Thymus (tissue), 11 donors: ENCODE results near the gene NKX6-2. TPM values are rescaled to one million over a fixed set of nuclear protein-coding genes. Genes with fewer than 3 reads are reported as not detected.
"Not testable (repeated sequence)": the region's sequence is repeated elsewhere in the genome, so short reads cannot be mapped to it uniquely, and the experiment has no call there.

ENCODE experiments used
- DNase-seq, 9 donors: peaks; one replicate each; pipeline ENCODE4 v3.0.0-alpha.2; 2013; ENCODE audit warnings: low spot score in 9 of 9, low read depth in 6 of 9, missing footprints in 1 of 9
- H3K27ac ChIP-seq, 2 donors: one replicate each; pipeline ENCODE4 v1.5.1; 2013; ENCODE audit warnings: control low read depth in 1 of 2, low read depth in 1 of 2, low read length in 1 of 2, mild to moderate bottlenecking in 1 of 2, moderate library complexity in 1 of 2
- H3K27me3 ChIP-seq, 2 donors: one replicate each; pipeline ENCODE4 v1.5.1; 2013; ENCODE audit warnings: low read length in 1 of 2; ENCODE audit not compliant: control insufficient read depth in 2 of 2, insufficient read depth in 1 of 2
- H3K36me3 ChIP-seq, 2 donors: one replicate each; pipeline ENCODE4 v1.5.1; 2013; ENCODE audit warnings: low read length in 1 of 2, mild to moderate bottlenecking in 1 of 2, moderate library complexity in 1 of 2; ENCODE audit not compliant: control insufficient read depth in 2 of 2, insufficient read depth in 2 of 2
- H3K4me1 ChIP-seq, 2 donors: one replicate each; pipeline ENCODE4 v1.5.1; 2013; ENCODE audit warnings: low read length in 2 of 2; ENCODE audit not compliant: control insufficient read depth in 2 of 2, insufficient read depth in 2 of 2
- H3K4me3 ChIP-seq, 2 donors: one replicate each; pipeline ENCODE4 v1.5.1; 2013; ENCODE audit warnings: low read length in 2 of 2, control low read depth in 1 of 2, mild to moderate bottlenecking in 1 of 2
- H3K9me3 ChIP-seq, 2 donors: one replicate each; pipeline ENCODE4 v1.5.1; 2013; ENCODE audit warnings: low read length in 1 of 2, mild to moderate bottlenecking in 1 of 2; ENCODE audit not compliant: control insufficient read depth in 2 of 2, insufficient read depth in 1 of 2
- WGBS: extraction: QIAGEN DNeasy Blood & Tissue Kit; methylation state at CpG from one replicate; pipeline ENCODE4 v1.1.7; 2013; 5-methylcytosine and 5-hydroxymethylcytosine counted together
- polyA plus RNA-seq: library from polyadenylated mRNA; stranded (reverse); fragments of 200-250 nt; gene quantifications from one replicate; pipeline ENCODE4 v1.2.3, GENCODE V29; 2013
- total RNA-seq: library from RNA; stranded (reverse); fragments of 120-200 nt; gene quantifications from one replicate; pipeline ENCODE4 v1.2.4, GENCODE V29; 2013
- donor health status: healthy.

NKX6-2 gene
- total and polyA plus RNA-seq, 2 donors: 0.09 to 0.16 TPM

GRCh38 chr10:132802694-132803320 lies 16.9 kb upstream of the NKX6-2 start:
- no peak for DNase-seq
- no peak overlapping the region for H3K4me3 ChIP-seq
- 83% methylated on average over 16 of the region's 16 CpGs for WGBS
- H3K27me3 ChIP-seq: peaks cover 0 to 4% of the 10 kb centered on the region in 2 donors
- H3K36me3 ChIP-seq: no peaks in the 10 kb centered on the region
- H3K4me1 ChIP-seq: no peaks in the 10 kb centered on the region
- peaks cover 0 to 4% of the 10 kb centered on the region in 2 donors for H3K9me3 ChIP-seq
- H3K27ac ChIP-seq: no peak overlapping the region

- Histone ChIP-seq H3K27ac (no peak overlapping the region), H3K27me3 (peaks cover 0 to 4% of the 10 kb centered on the region in 2 donors), H3K9me3 (peaks cover 0 to 4% of the 10 kb centered on the region in 2 donors), H3K36me3 (no peaks in the 10 kb centered on the region), H3K4me3 (no peak overlapping the region), H3K4me1 (no peaks in the 10 kb centered on the region)
- WGBS: 90% methylated on average over 8 of the region's 8 CpGs
- DNase-seq: no peak
These were observed 16.1 kb upstream of the NKX6-2 start for GRCh38 chr10:132802048-132802447.

GRCh38 chr10:132799865-132800264 lies 13.9 kb upstream of the NKX6-2 start:
- 92% methylated on average over 11 of the region's 11 CpGs for WGBS
- Histone ChIP-seq H3K27me3 (peaks cover 0 to 3% of the 10 kb centered on the region in 2 donors), H3K9me3 (peaks cover 0 to 4% of the 10 kb centered on the region in 2 donors), H3K4me3 (no peak overlapping the region), H3K27ac (no peak overlapping the region), H3K4me1 (no peaks in the 10 kb centered on the region), H3K36me3 (no peaks in the 10 kb centered on the region)
- no peak for DNase-seq

- Histone ChIP-seq H3K9me3 (peaks cover 0 to 4% of the 10 kb centered on the region in 2 donors), H3K27me3 (peaks cover 0 to 3% of the 10 kb centered on the region in 2 donors), H3K36me3 (no peaks in the 10 kb centered on the region), H3K4me3 (no peak overlapping the region), H3K4me1 (no peaks in the 10 kb centered on the region), H3K27ac (no peak overlapping the region)
- DNase-seq: no peak
- 94% methylated on average over 15 of the region's 15 CpGs for WGBS
These were observed 12.9 kb upstream of the NKX6-2 start for GRCh38 chr10:132798876-132799275.

- Histone ChIP-seq H3K9me3 (peaks cover 0 to 4% of the 10 kb centered on the region in 2 donors), H3K36me3 (no peaks in the 10 kb centered on the region), H3K27ac (no peak overlapping the region), H3K4me3 (no peak overlapping the region), H3K4me1 (no peaks in the 10 kb centered on the region), H3K27me3 (peaks cover 0 to 7% of the 10 kb centered on the region in 2 donors)
- no peak for DNase-seq
- 95% methylated on average over 21 of the region's 21 CpGs for WGBS
These were observed 12.5 kb upstream of the NKX6-2 start for GRCh38 chr10:132798403-132798802.

- H3K27me3 ChIP-seq, DNase-seq, H3K4me1 ChIP-seq, H3K4me3 ChIP-seq, H3K9me3 ChIP-seq, H3K36me3 ChIP-seq, H3K27ac ChIP-seq: not testable (repeated sequence)
- WGBS: 96% methylated on average over 32 of the region's 32 CpGs
These were observed 12.0 kb upstream of the NKX6-2 start for GRCh38 chr10:132797986-132798385.

GRCh38 chr10:132796846-132797245 lies 10.9 kb upstream of the NKX6-2 start:
- DNase-seq: no peak
- H3K4me3 ChIP-seq: no peak overlapping the region
- no peaks in the 10 kb centered on the region for H3K36me3 ChIP-seq
- H3K9me3 ChIP-seq: peaks cover 0 to under 1% of the 10 kb centered on the region in 2 donors
- no peaks in the 10 kb centered on the region for H3K4me1 ChIP-seq
- H3K27ac ChIP-seq: no peak overlapping the region
- H3K27me3 ChIP-seq: peaks cover 2 to 7% of the 10 kb centered on the region in 2 donors
- WGBS: 86% methylated on average over 21 of the region's 21 CpGs

GRCh38 chr10:132793871-132794849 lies 8.2 kb upstream of the NKX6-2 start:
- Histone ChIP-seq H3K9me3 (peaks cover 0 to 1% of the 10 kb centered on the region in 2 donors), H3K4me1 (no peaks in the 10 kb centered on the region), H3K27me3 (peaks cover 17 to 33% of the 10 kb centered on the region in 2 donors), H3K27ac (no peak overlapping the region), H3K4me3 (no peak overlapping the region), H3K36me3 (no peaks in the 10 kb centered on the region)
- no peak for DNase-seq
- 81% methylated on average over 57 of the region's 57 CpGs for WGBS

- no peak for DNase-seq
- no peaks in the 10 kb centered on the region for H3K4me1 ChIP-seq
- H3K27me3 ChIP-seq: peaks cover 27 to 42% of the 10 kb centered on the region in 2 donors
- peaks cover 0 to 1% of the 10 kb centered on the region in 2 donors for H3K9me3 ChIP-seq
- no peak overlapping the region for H3K27ac ChIP-seq
- 89% methylated on average over 9 of the region's 9 CpGs for WGBS
- H3K4me3 ChIP-seq: no peak overlapping the region
- H3K36me3 ChIP-seq: no peaks in the 10 kb centered on the region
These were observed 7.3 kb upstream of the NKX6-2 start for GRCh38 chr10:132793213-132793612.
